ENCODE results near the gene F10. TPM values are rescaled to one million over a fixed set of nuclear protein-coding genes. Genes with fewer than 3 reads are reported as not detected.
A peak's percentile ranks its signal among the peaks of the same experiment; 100 is the strongest.

The F10 gene
- total and polyA plus RNA-seq, 2 of the 13 experiments (the other 11 are each of a cell fraction or from before 2014, with no cell fraction given): 58.4 to 237 TPM

GRCh38 chr13:113083022-113083373, 39.6 kb upstream of the F10 start:
- H2AFZ ChIP-seq (ENCODE audit: low read length): no peak overlapping the region
- TF ChIP-seq ZNF543 (CRISPR knock-in tag; IDR thresholded peaks at IDR 0.05): no peak
- no peak for TF ChIP-seq ZNF207 (IDR thresholded peaks at IDR 0.05; ENCODE audit: borderline replicate concordance)
- no peak for TF ChIP-seq ZKSCAN5 (CRISPR knock-in tag; IDR thresholded peaks at IDR 0.05)
- peak; percentile 50 for TF ChIP-seq AGO2 (optimal IDR thresholded peaks at IDR 0.05; ENCODE audit: low read depth, low read length)
- no peak for TF ChIP-seq MTF1 (CRISPR knock-in tag; IDR thresholded peaks at IDR 0.05)
- 0 out of 2 replicates have a peak, but pooled peaks have one; percentile 28 for TF ChIP-seq MNT (IDR thresholded peaks at IDR 0.05)
- H3K4me2 ChIP-seq (ENCODE audit: low read depth, low read length): no peak overlapping the region
- FAIRE-seq (no peak), DNase-seq (ENCODE audit: low spot score) (no peak), ATAC-seq (no peak)
- in situ Hi-C loops (cut with HindIII; ENCODE audit: extremely low pct_ligation_motif_present, low pct_unique_long_range_greater_than_20kb) (no loop called here), intact Hi-C loops (cut with micrococcal nuclease; ENCODE audit: unreplicated experiment) (no loop called here)
- H3K27ac ChIP-seq (ENCODE audit: extremely low read length, insufficient read depth, low read length): no peak overlapping the region
- H3K36me3 ChIP-seq (replicated peaks in 1 of 2; ENCODE audit: control insufficient read depth in 1 of 2, insufficient read depth in 2 of 2, low read length in 2 of 2): peaks cover 7 to 25% of the 10 kb centered on the region in 2 experiments; a peak in 4 of 5 replicates
- ChIA-PET POLR2A (no interaction called here), CTCF (ENCODE audit: low intra/inter-chr PET ratio, low total read pairs) (no interaction called here)
- H4K20me1 ChIP-seq (ENCODE audit: insufficient read depth, low read length): no peaks in the 10 kb centered on the region
- no peaks in the 10 kb centered on the region for H3K79me2 ChIP-seq (ENCODE audit: insufficient read depth, low read length)
- no peak overlapping the region for H3K9ac ChIP-seq (ENCODE audit: insufficient read depth, low read depth, low read length)
- BruUV-seq (replicated peaks): no TSS peak
- 75% methylated on average over 4 of the region's 10 CpGs for WGBS (ENCODE audit: low lambda C conversion rate)
- H3K4me3 ChIP-seq (replicated peaks in 1 of 3; ENCODE audit: insufficient read depth in 1 of 3, low read depth in 2 of 3, low read length in 3 of 3): no peak overlapping the region
- no peaks in the 10 kb centered on the region for H3K9me3 ChIP-seq (ENCODE audit: low read length)
- no peaks in the 10 kb centered on the region for H3K4me1 ChIP-seq (ENCODE audit: insufficient read depth, low read length)
- no peaks in the 10 kb centered on the region for H3K27me3 ChIP-seq (ENCODE audit: control insufficient read depth in 1 of 2, insufficient read depth in 2 of 2, low read length in 2 of 2)

GRCh38 chr13:113083402-113084061, 39.1 kb upstream of the F10 start:
- H3K27ac ChIP-seq (ENCODE audit: extremely low read length, insufficient read depth, low read length): no peak overlapping the region
- H3K27me3 ChIP-seq (ENCODE audit: control insufficient read depth in 1 of 2, insufficient read depth in 2 of 2, low read length in 2 of 2): no peaks in the 10 kb centered on the region
- no peaks in the 10 kb centered on the region for H3K79me2 ChIP-seq (ENCODE audit: insufficient read depth, low read length)
- intact Hi-C loops (cut with micrococcal nuclease; ENCODE audit: unreplicated experiment) (no loop called here), in situ Hi-C loops (cut with HindIII; ENCODE audit: extremely low pct_ligation_motif_present, low pct_unique_long_range_greater_than_20kb) (no loop called here)
- DNase-seq (ENCODE audit: low spot score) (no peak), FAIRE-seq (no peak), ATAC-seq (no peak)
- ChIA-PET POLR2A (no interaction called here), CTCF (ENCODE audit: low intra/inter-chr PET ratio, low total read pairs) (no interaction called here)
- H3K4me3 ChIP-seq (replicated peaks in 1 of 3; ENCODE audit: insufficient read depth in 1 of 3, low read depth in 2 of 3, low read length in 3 of 3): no peak overlapping the region
- no peak overlapping the region for H3K9ac ChIP-seq (ENCODE audit: insufficient read depth, low read depth, low read length)
- H3K9me3 ChIP-seq (ENCODE audit: low read length): no peaks in the 10 kb centered on the region
- H3K4me1 ChIP-seq (ENCODE audit: insufficient read depth, low read length): no peaks in the 10 kb centered on the region
- H3K4me2 ChIP-seq (ENCODE audit: low read depth, low read length): no peak overlapping the region
- BruUV-seq (replicated peaks): no TSS peak
- H3K36me3 ChIP-seq (replicated peaks in 1 of 2; ENCODE audit: control insufficient read depth in 1 of 2, insufficient read depth in 2 of 2, low read length in 2 of 2): peaks cover 9 to 25% of the 10 kb centered on the region in 2 experiments; a peak in 4 of 5 replicates
- H4K20me1 ChIP-seq (ENCODE audit: insufficient read depth, low read length): no peaks in the 10 kb centered on the region
- WGBS (ENCODE audit: low lambda C conversion rate): 78% methylated on average over 14 of the region's 18 CpGs
- H2AFZ ChIP-seq (ENCODE audit: low read length): no peak overlapping the region
- TF ChIP-seq ZHX2 (IDR thresholded peaks at IDR 0.05; ENCODE audit: low read depth) (no peak), ZHX2 (CRISPR knock-in tag; IDR thresholded peaks at IDR 0.05; ENCODE audit: borderline replicate concordance) (no peak), FIP1L1 (IDR thresholded peaks at IDR 0.05; ENCODE audit: borderline replicate concordance, insufficient read depth, low read depth, low read length) (no peak), ZNF556 (CRISPR knock-in tag; IDR thresholded peaks at IDR 0.05; ENCODE audit: borderline replicate concordance) (no peak), ZNF253 (CRISPR knock-in tag; IDR thresholded peaks at IDR 0.05; ENCODE audit: borderline replicate concordance) (no peak)
